NCI-H2171 treated with DMSO at 0.1 percent for 48 hours (cell line): Measurements from ENCODE around the gene SCGB1A1.
"Not testable (repeated sequence)": the region's sequence is repeated elsewhere in the genome, so short reads cannot be mapped to it uniquely, and the experiment has no call there.

ENCODE experiments used
- DNase-seq: peaks from one replicate; lab custom pipeline; 2025; lab: John Stamatoyannopoulos, UW

Gene SCGB1A1, protein sequence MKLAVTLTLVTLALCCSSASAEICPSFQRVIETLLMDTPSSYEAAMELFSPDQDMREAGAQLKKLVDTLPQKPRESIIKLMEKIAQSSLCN

DNA sequence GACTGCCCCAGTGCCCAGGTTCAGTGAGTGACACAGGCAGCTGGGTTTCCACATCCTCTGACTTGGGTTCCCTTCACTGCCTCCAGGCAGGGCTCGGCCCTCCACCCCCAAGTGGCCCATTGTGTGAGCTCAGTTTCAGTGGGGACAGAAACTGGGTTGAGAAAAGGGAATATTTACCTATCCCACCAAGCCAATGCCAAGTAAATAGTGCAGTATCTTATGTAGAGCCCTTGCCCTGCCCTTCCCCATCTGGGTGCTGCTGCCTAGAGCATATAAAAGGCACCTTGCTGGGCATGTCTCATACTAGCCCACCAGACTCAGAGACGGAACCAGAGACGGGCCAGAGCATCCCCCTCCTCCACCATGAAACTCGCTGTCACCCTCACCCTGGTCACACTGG lies at the start of gene SCGB1A1:
Gene SCGB1A1, plus strand, starts transcription at position 301 of the 400 bp plus-strand sequence. Its CDS starts 63 bp downstream, at position 364.
- no peak for DNase-seq

DNA sequence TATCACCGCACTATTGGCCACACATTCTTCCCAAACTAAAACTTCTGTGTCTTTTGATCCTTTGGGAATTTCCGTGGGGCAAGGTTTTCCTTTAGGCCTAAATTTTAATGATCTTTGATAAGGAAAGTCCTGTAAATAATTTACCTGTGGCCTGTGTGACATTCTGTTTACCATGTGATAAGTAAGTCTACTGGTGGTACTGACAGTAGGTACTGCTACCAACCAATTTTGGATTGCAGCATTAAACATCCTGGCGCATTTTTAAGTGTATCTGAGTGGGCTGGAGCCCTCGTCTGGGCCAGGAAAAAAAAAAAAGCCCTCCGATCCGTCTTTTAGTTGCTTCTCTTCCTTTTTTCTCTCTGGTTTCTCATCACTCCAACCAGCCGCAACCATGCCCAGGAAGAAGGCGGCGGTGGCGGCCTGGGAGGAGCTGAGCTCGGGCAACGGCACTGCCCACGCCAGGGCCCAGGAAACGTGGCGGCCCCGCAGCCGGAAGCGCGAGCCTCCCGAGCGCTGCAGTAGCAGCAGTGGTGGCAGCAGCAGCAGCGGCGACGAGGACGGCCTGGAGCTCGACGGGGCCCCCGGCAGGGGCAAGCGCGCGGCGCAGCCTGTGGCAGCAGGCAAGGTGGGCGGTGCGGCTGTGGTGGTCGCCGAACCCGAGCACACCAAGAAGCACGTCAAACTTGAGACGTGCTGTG lies 47.9 kb upstream of the SCGB1A1 start:
- no peak for DNase-seq

DNA sequence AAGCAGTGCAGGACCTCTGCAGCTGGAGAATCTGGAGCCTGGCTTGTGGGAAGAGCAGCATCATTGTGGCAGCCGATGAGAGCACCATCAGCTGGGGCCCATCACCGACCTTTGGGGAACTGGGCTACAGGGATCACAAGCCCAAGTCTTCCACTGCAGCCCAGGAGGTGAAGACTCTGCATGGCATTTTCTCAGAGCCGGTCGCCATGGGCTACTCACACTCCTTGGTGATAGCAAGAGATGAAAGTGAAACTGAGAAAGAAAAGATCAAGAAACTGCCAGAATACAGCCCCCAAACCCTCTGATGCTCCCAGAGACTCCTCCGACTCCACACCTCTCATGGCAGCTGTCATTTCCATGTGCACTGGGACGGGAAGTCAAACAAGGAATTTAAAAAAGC lies 46.0 kb upstream of the SCGB1A1 start:
- DNase-seq = no peak

DNA sequence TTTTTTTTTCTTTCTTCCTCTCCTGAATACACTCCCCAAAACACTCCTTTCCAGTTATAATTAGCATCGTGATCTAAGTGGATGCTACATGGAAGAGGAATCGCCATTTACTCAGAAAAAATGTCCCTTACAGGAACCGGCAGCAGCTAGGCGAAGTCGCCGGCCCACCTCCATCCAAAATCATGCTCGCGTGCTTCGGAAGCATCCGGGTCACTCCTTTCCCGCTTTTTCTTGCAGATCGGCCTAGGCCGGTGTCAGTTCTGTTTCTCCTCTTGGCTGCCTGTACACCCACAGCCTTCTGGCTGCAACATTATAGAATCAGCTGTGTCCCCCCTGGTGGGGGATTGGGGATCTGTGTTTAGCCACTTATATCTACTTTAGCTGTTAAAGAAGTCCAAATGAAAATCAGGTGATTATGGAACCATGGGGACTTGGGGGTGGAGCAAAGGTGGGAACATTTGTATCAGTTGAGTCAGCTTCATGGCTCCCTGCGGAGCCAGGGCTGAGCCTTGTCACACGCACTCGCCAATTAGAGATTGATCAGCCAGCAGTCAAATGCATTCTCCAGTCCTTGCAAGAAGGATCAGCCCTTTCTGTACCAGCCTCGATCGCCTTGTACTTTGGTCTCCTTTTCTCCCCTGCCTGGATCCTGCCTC lies 45.2 kb upstream of the SCGB1A1 start:
- DNase-seq = no peak

DNA sequence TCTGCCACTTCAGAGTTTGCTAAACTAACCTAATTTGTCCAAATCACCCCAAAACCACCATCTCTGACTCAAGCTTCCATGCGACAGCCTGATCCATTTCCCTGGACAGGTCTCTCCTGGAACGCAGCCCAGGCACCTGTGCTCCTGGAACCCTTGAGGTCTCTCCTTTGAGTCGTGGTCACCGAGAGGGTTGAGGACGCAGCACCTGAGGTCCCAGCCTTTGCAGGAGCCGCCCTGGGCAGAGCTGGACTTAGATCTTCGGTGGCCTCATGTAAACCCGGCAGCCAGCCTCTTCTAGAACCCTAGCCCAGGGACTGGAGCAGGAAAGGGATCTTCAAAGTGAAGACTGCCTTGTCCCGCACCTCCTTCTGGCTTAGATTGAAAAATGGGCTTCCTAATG lies 44.0 kb upstream of the SCGB1A1 start:
- no peak for DNase-seq

DNA sequence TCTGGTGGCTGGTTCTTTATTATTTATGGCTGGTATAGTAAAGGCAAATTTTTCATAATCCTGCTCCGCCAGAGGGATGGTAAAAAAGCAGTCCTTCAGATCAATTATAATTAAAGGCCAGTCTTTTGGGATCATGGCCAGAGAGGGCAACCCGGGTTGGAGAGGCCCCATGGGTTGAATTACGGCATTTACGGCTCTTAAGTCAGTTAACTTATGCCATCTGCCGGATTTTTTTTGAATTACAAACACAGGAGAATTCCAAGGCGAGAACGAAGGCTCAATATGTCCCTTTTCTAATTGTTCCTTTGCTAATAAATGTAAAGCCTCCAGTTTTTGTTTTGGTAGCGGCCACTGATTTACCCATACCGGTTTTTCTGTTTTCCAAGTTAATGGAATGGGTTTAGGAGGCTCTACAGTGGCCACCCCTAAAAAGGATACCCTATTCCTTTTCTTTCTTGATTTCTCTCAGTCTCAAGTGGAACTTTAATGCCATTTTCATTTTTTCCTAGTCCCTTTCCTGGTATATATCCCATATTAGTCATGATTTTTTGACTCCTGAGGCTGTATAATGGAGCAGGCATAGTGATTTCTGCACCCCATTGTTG lies 40.3 kb upstream of the SCGB1A1 start:
- peak; percentile 58 for DNase-seq

DNA sequence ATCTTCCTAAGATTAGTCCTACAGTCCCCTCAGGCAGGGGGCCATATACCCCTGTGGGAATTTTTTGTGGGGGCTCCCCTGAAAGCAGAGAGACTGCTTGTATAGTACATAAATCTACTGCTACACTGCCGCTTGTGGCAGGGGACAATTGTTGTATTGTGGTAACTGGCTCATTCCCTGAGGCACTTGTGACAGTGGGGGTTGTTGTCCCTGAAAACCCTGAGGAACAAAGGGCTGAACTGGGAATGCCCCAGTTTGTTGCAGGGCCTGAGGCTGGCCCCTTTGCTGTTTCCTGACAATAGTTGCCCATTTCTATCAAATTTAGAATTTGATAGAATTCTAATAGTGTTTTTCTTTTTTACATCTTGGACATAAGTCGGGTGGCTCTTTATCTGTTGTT lies 39.2 kb upstream of the SCGB1A1 start:
- not testable (repeated sequence) for DNase-seq

DNA sequence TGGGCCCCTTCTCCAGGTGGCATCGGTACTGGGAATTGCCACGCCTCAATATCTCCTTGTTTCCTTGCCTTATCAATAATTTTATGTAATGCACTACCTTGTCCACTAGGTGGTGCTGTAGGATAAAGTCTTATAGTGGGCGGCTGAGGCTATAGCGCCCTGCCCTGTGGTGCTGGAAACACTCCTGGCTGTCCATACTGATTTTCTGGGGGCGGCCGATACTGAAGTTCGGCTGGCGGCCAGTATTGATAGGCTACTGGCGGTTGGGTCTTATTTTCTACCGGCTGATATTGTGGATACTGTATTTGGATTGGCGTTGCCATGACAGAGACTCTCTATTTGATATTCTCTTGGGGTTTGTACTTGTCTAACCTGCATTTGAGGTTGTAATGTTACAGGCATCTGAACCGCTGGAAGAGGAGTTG lies 38.0 kb upstream of the SCGB1A1 start:
- peak; percentile 80 for DNase-seq

DNA sequence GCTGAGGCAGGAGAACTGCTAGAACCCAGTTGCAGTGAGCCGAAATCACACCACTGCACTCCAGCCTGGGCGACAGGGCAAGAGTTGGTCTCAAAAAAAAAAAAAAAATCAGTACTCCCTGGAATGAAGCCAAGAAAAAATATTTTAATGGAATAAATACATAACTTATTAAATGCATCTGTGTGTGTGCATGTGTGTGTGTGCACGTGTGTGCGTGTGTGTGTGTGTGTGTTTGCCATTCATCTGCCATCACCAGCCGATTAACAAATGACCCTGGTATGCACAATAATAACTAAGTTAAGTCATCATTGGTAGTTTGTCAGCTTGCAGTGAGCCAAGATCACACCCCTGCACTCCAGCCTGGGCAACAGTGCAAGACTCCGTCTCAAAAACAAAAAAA lies 35.0 kb upstream of the SCGB1A1 start:
- no peak for DNase-seq

DNA sequence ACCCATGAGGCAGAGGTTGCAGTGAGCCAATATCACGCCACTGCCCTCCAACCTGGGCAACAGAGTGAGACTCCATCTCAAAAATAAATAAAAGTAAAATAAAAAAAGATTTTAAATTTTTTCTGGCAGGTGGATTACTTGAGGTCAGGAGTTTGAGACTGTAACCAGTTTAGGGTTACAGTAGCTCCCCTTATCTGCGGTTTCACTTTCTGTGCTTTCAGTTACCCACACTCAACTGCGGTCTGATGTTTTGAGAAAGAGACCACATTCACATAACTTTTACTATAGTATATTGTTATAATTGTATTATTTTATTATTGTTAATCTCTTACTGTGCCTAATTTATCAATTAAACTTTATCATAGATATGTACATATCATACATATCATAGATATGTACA lies 32.8 kb upstream of the SCGB1A1 start:
- not testable (repeated sequence) for DNase-seq

DNA sequence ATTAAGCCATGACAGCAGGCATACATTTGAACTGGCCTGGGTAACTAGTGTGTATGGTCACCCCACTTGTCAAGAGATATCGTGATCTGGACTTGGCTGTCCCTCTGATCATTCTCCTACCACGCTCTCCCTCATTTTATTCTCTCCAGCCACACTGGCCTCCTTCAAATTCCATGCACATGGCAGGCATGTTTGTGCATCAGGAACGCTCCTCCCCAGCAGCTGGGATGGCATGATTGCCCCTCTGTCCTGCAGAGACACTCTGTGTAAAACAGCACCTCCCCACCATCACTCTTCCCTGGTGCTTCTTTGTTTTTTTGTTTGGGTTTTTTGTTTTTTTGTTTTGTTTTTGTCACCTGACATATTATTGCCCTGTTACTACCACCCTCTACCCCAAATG lies 31.5 kb upstream of the SCGB1A1 start:
- DNase-seq = no peak

DNA sequence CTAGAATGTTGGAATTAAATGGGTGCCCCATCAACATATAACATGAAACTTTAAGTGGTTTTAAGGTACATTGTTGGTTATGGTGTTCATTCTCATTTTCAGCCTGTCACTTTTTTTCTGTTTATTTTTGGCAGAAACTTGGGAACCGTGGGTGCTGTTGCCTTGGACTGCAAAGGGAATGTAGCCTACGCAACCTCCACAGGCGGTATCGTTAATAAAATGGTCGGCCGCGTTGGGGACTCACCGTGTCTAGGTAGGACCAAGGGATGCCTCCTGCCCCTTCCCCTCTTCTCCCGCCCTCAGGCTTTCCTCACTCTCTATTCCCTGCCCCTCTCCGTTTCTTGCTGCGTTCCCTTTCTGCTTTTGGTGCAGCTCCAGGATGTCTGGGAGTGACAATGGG lies 29.8 kb upstream of the SCGB1A1 start:
- no peak for DNase-seq

DNA sequence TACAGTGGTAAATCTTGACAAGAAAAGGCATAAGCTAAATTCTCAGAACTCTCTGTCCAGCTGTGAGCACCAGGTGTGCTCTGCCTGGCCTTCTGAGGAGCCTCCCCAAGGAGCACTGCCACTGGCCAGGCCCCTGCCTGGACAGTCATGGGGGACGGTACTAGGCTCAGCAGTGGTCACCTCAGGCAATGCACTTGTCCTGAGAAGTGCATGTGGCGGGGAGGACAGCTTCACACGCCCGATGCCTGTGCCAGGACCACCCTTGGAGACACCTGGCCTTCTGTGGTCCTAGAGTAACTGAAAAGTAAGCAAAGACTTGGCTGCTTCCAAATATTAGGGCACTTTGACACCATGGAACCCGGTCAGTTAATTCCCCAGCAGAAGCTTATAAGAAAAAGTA lies 28.6 kb upstream of the SCGB1A1 start:
- no peak for DNase-seq

DNA sequence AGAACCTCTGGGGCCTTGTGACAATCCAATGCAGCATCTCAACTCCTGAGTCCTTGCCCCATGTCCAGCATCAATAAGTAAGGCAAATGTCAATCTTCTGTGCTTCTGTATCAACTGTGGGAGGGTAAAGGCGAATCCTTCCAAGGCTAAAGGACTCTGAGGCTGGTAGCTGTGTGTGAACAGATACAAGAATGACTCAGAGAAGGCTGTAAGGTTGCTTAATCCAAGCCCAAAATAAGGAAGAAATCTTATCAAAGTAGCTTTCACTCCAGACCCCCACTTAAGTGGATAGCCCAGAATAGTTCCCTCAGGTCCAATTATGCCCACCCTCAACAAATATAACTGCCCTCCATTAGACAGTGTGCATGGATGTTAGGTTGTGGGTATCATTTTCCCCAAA lies 28.1 kb upstream of the SCGB1A1 start:
- no peak for DNase-seq

DNA sequence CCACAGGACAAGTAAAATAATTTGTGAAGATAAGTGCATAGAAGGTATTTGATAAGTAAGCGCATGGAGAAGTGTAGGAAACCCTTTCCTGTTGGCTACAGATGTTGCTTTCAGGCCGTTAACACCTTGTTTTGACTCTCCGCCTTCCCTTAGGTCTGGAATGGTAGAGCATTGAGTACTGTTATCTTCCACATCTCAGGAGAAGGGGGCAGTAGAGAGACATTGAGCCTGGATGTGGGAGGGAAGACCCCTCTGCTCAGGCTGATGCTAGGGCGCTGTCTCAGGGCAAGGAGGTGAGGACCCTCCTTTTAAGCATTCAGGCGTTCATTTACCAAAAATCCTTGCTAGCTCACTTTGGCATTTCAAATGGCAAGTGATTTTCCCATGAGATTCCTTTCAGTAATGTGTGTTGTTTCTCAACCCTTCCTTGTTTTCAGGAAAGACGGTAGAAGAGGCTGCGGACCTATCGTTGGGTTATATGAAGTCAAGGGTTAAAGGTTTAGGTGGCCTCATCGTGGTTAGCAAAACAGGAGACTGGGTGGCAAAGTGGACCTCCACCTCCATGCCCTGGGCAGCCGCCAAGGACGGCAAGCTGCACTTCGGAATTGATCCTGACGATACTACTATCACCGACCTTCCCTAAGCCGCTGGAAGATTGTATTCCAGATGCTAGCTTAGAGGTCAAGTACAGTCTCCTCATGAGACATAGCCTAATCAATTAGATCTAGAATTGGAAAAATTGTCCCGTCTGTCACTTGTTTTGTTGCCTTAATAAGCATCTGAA lies 27.0 kb upstream of the SCGB1A1 start:
- DNase-seq = no peak

DNA sequence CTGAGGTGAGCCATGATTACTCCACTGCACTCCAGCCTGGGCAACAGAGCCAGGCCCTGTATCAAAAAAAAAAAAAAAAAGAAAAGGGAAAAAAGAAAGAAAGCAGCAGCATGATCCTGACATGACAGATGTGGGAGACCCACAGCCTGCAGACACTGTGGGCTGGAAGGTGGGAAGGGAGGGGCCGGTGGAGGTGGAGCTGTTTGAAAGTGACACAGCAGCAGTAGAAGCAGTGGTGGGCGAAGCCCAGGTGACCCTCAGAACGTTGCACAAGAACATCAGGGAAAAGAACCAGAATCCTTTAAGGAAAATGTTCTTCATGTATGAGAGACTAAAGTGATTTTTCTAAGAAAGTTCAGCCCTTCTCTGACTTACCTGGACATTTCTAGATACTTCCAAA lies 26.3 kb upstream of the SCGB1A1 start:
- no peak for DNase-seq

DNA sequence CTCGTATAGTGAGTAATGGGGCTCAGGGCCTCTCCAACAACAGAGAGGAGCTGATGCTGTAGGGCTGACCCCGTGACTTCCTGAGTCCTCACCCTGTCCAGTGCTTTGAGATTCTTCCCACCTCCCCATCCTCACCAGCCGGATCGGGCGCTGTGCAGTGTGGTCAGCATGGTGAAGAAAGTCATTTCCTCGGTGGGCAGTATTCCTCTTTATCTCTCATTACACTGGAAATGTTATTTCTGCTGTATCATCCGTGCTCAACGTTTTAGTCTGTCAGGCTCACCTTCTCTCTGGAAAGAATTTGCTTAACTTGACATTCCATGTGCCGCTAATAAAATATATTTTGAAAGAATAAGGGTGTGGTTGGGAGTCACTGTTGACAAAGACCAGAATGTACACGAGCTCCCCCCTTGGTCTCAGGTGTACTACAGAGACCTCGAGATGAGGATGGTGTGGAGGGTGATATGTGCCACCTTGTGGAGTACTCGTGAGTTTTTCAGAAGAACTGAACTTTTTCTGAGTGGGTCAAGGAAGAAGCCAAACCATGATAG lies 25.7 kb upstream of the SCGB1A1 start:
- DNase-seq = peak; percentile 65

DNA sequence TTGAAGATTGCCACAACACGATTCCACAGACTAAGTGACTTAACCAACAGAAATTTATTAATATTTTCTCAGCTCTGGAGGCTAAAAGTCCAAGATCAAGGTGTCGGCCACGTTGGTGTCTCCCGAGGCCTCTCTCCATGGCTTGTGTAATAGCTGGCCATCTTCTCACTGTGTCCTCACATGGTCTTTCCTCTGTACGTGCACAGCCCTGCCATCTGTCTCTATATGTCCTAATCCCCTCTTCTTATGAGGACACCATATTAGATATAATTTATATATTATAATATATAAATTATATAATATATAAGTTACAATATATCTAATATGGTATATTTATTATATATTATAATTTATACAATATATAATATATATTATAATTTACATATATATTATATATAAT lies 25.1 kb upstream of the SCGB1A1 start:
- no peak for DNase-seq

DNA sequence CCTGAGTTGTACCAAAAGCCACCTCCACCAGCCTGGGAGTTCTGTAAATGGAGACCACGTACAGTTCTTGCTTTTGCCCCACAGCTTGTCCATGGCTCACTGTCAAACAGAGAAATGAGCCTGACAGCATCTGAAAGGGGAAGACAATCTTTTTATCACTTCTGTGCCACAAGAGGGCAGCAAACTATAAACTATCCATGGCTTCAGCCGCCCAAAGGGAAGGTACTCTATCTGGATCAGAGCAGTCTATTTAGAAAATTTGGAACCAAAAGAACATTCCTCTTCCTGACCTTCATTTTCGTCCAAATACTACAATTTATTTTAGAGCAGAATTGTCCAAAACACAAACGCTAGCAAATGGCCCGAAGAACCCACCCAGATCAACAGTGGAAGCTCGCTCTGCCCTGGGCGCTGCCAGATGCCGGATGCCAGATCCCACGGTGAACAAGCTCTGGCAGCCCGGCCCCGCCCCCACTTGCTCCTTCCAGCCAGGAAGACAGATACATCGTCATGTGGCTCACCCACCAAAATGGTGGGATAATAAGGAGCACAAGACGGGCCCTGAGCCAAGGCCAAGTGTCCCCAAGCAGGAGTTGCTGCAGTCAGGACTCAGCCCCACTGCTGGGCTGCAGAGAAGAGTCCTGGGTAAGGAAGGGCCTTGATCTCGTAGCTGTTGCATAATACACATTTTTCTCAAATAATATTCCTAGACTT lies 23.9 kb upstream of the SCGB1A1 start:
- peak; percentile 97 for DNase-seq

DNA sequence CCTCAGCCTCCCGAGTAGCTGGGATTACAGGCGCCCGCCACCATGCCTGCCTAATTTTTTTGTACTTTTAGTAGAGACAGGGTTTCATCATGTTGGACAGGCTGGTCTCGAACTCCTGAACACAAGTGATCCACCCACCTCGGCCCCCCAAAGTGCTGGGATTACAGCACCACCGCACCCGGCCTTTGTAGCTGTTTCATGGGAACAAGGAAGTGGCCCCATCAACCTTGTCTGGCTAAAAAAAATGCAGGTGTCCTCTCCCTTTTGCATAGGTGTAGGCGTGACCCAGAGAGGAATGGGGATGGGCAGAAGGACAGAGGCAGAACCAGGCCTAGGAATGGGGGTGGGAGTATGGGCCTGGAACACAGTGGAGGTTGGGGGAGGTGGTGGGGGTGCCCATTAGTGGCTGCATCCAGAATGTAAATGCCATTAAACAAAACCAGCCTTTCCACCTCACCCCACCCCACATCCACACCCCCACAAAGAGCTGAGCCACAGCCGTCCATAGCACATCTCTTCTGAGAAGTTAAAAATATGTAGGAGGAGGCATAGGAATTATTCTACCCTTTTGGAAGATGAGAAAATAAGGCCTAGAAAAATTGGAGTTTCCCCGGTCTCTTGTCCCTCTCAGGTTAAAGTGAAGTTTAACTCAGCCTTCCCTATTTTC lies 22.8 kb upstream of the SCGB1A1 start:
- no peak for DNase-seq
